Mesenchymal stem cell (in vitro differentiated cells and primary cell): ENCODE data around the gene HPCAL1.

Experiments
- DNase-seq: peaks from one replicate; pipeline ENCODE4 v3.0.0-alpha.2; 2013
- H2AFZ ChIP-seq: one replicate; pipeline ENCODE4 v1.6.1; 2013; ENCODE audit warnings: low read depth, mild to moderate bottlenecking, control low read depth, inconsistent platforms, low read length, moderate library complexity
- H2AK5ac ChIP-seq: 2 replicates; pipeline ENCODE4 v1.6.1; 2013; ENCODE audit warnings: low read length, moderate library complexity, mild to moderate bottlenecking, inconsistent platforms; ENCODE audit not compliant: severe bottlenecking
- H2BK120ac ChIP-seq: one replicate; pipeline ENCODE4 v1.6.1; 2013; ENCODE audit warnings: low read depth, mild to moderate bottlenecking, inconsistent platforms, low read length, moderate library complexity
- H2BK12ac ChIP-seq, 2 experiments: one replicate each; pipeline ENCODE4 v1.6.1; 2013; ENCODE audit warnings: inconsistent platforms in 2 of 2, low read length in 2 of 2, mild to moderate bottlenecking in 2 of 2, moderate library complexity in 2 of 2, control low read depth in 1 of 2
- H2BK15ac ChIP-seq: one replicate; pipeline ENCODE4 v1.6.1; 2013; ENCODE audit warnings: mild to moderate bottlenecking, low read depth, inconsistent platforms; ENCODE audit not compliant: poor library complexity, severe bottlenecking
- H2BK5ac ChIP-seq: 2 replicates; pipeline ENCODE4 v1.6.1; 2013; ENCODE audit warnings: low read depth, mild to moderate bottlenecking, low read length, control low read depth, inconsistent platforms; ENCODE audit not compliant: poor library complexity, severe bottlenecking
- H3K14ac ChIP-seq, 2 experiments: one replicate each; pipeline ENCODE4 v1.6.1; 2013; ENCODE audit warnings: inconsistent platforms in 2 of 2, low read length in 2 of 2, control low read depth in 1 of 2, mild to moderate bottlenecking in 1 of 2, moderate library complexity in 1 of 2
- H3K18ac ChIP-seq, 2 experiments: one replicate each; pipeline ENCODE4 v1.6.1; 2013; ENCODE audit warnings: inconsistent platforms in 2 of 2, low read length in 2 of 2, control low read depth in 1 of 2, low read depth in 1 of 2, mild to moderate bottlenecking in 1 of 2
- H3K23ac ChIP-seq, 2 experiments: one replicate each; pipeline ENCODE4 v1.6.1; 2013; ENCODE audit warnings: inconsistent platforms in 2 of 2, low read length in 2 of 2, mild to moderate bottlenecking in 2 of 2, moderate library complexity in 2 of 2, control low read depth in 1 of 2
- H3K27ac ChIP-seq: 2 replicates; pipeline ENCODE4 v1.5.1; 2013; ENCODE audit warnings: mild to moderate bottlenecking, moderate library complexity, low read length, control low read depth, inconsistent platforms; ENCODE audit not compliant: poor library complexity, severe bottlenecking
- H3K27me3 ChIP-seq, 2 experiments: 2 replicates each; pipeline versions ENCODE4 v1.6.1 to v1.7.0; 2013; ENCODE audit warnings: low read length in 2 of 2, mild to moderate bottlenecking in 2 of 2, moderate library complexity in 2 of 2, control low read depth in 1 of 2, inconsistent platforms in 1 of 2; ENCODE audit not compliant: control insufficient read depth in 1 of 2, insufficient read depth in 1 of 2
- H3K36me3 ChIP-seq, 2 experiments: 2 replicates each; pipeline versions ENCODE4 v1.6.1 to v1.7.0; 2013; ENCODE audit warnings: low read length in 2 of 2, control low read depth in 1 of 2, inconsistent platforms in 1 of 2, low read depth in 1 of 2, mild to moderate bottlenecking in 1 of 2; ENCODE audit not compliant: insufficient read depth in 2 of 2, control insufficient read depth in 1 of 2
- H3K4ac ChIP-seq, 2 experiments: one replicate each; pipeline ENCODE4 v1.6.1; 2013; ENCODE audit warnings: inconsistent platforms in 2 of 2, low read length in 2 of 2, mild to moderate bottlenecking in 2 of 2, moderate library complexity in 2 of 2, control low read depth in 1 of 2, low read depth in 1 of 2
- H3K4me1 ChIP-seq: 2 replicates; pipeline ENCODE4 v1.6.1; 2013; ENCODE audit warnings: low read depth, low read length, control low read depth; ENCODE audit not compliant: control insufficient read depth, insufficient read depth
- H3K4me2 ChIP-seq: 2 replicates; pipeline ENCODE4 v1.6.1; 2013; ENCODE audit warnings: low read length, mild to moderate bottlenecking, inconsistent platforms; ENCODE audit not compliant: poor library complexity, severe bottlenecking
- H3K4me3 ChIP-seq, 2 experiments: 2 replicates each; pipeline versions ENCODE4 v1.5.1 to v1.7.0; 2013; ENCODE audit warnings: low read length in 2 of 2, mild to moderate bottlenecking in 2 of 2, control low read depth in 1 of 2, low read depth in 1 of 2; ENCODE audit not compliant: insufficient read depth in 1 of 2
- H3K79me1 ChIP-seq: replicated peaks from 2 replicates; pipeline ENCODE4 v1.6.1; 2013; ENCODE audit warnings: mild to moderate bottlenecking, control low read depth, low read length, inconsistent platforms; ENCODE audit not compliant: poor library complexity, severe bottlenecking
- H3K9ac ChIP-seq: 2 replicates; pipeline ENCODE4 v1.7.0; 2013; ENCODE audit warnings: mild to moderate bottlenecking, low read length, moderate library complexity
- H3K9me3 ChIP-seq: 2 replicates; pipeline ENCODE4 v1.7.0; 2013; ENCODE audit warnings: mild to moderate bottlenecking, low read length; ENCODE audit not compliant: control insufficient read depth
- H4K8ac ChIP-seq: one replicate; pipeline ENCODE4 v1.6.1; 2013; ENCODE audit warnings: inconsistent platforms, mild to moderate bottlenecking, low read length, moderate library complexity
- H4K91ac ChIP-seq: one replicate; pipeline ENCODE4 v1.6.1; 2013; ENCODE audit warnings: mild to moderate bottlenecking, low read length, inconsistent platforms
- WGBS: methylation state at CpG from one replicate; pipeline ENCODE4 v1.1.7; 2013; ENCODE audit warnings: mixed read lengths; 5-methylcytosine and 5-hydroxymethylcytosine counted together

Gene HPCAL1

GRCh38 chr2:10372862-10373240, 70.1 kb downstream of the HPCAL1 start:
- H3K9ac ChIP-seq: no peak overlapping the region
- no peaks in the 10 kb centered on the region for H3K27me3 ChIP-seq
- H3K4ac ChIP-seq: no peak overlapping the region
- no peak overlapping the region for H3K18ac ChIP-seq
- H2BK15ac ChIP-seq: peak overlapping the region; percentile 19
- H4K91ac ChIP-seq: no peak overlapping the region
- H3K4me2 ChIP-seq: no peak overlapping the region
- H4K8ac ChIP-seq: no peak overlapping the region
- H3K79me1 ChIP-seq: peaks cover 26% of the 10 kb centered on the region
- peaks cover 4% of the 10 kb centered on the region for H3K4me1 ChIP-seq
- H2AK5ac ChIP-seq: no peak overlapping the region
- WGBS: 89% methylated on average over 7 of the region's 7 CpGs
- H2AFZ ChIP-seq: no peak overlapping the region
- H2BK12ac ChIP-seq: no peak overlapping the region
- no peaks in the 10 kb centered on the region for H3K9me3 ChIP-seq
- H3K4me3 ChIP-seq: no peak overlapping the region
- H2BK5ac ChIP-seq: no peak overlapping the region
- H3K23ac ChIP-seq: no peak overlapping the region
- H2BK120ac ChIP-seq: no peak overlapping the region
- H3K36me3 ChIP-seq: peaks cover 0 to 4% of the 10 kb centered on the region in 2 experiments
- no peak overlapping the region for H3K14ac ChIP-seq
- H3K27ac ChIP-seq: no peak overlapping the region
- DNase-seq: no peak

GRCh38 chr2:10373931-10374330, 71.2 kb downstream of the HPCAL1 start:
- no peak for DNase-seq
- Histone ChIP-seq H2AK5ac (no peak overlapping the region), H3K27ac (no peak overlapping the region), H3K27me3 (no peaks in the 10 kb centered on the region), H4K8ac (no peak overlapping the region), H2BK5ac (no peak overlapping the region), H3K4me3 (no peak overlapping the region), H2AFZ (no peak overlapping the region), H3K4me2 (no peak overlapping the region), H3K4ac (no peak overlapping the region), H2BK120ac (no peak overlapping the region), H2BK12ac (no peak overlapping the region), H3K23ac (no peak overlapping the region), H3K9ac (no peak overlapping the region), H3K18ac (no peak overlapping the region), H4K91ac (no peak overlapping the region), H3K4me1 (peaks cover 2% of the 10 kb centered on the region), H3K36me3 (peaks cover 0 to 4% of the 10 kb centered on the region in 2 experiments), H3K79me1 (peaks cover 28% of the 10 kb centered on the region), H3K14ac (no peak overlapping the region), H3K9me3 (no peaks in the 10 kb centered on the region), H2BK15ac (no peak overlapping the region)
- 93% methylated on average over 5 of the region's 10 CpGs for WGBS

- Histone ChIP-seq H4K91ac (no peak overlapping the region), H3K79me1 (peaks cover 23% of the 10 kb centered on the region), H3K18ac (no peak overlapping the region), H4K8ac (no peak overlapping the region), H2BK15ac (no peak overlapping the region), H2BK12ac (no peak overlapping the region), H3K23ac (no peak overlapping the region), H3K4me2 (no peak overlapping the region), H2AFZ (no peak overlapping the region), H3K4me1 (peaks cover 2% of the 10 kb centered on the region), H2BK120ac (no peak overlapping the region), H3K4me3 (no peak overlapping the region), H2AK5ac (no peak overlapping the region), H3K27ac (no peak overlapping the region), H2BK5ac (no peak overlapping the region), H3K9me3 (no peaks in the 10 kb centered on the region), H3K14ac (no peak overlapping the region), H3K9ac (no peak overlapping the region), H3K36me3 (peaks cover 0 to 4% of the 10 kb centered on the region in 2 experiments), H3K4ac (no peak overlapping the region), H3K27me3 (no peaks in the 10 kb centered on the region)
- no peak for DNase-seq
- WGBS: 91% methylated on average over 13 of the region's 13 CpGs
Observed at GRCh38 chr2:10374362-10374943, 71.7 kb downstream of the HPCAL1 start.

GRCh38 chr2:10375570-10376281, 73.0 kb downstream of the HPCAL1 start:
- WGBS: 71% methylated on average over 6 of the region's 9 CpGs
- Histone ChIP-seq H2BK120ac (no peak overlapping the region), H3K4ac (no peak overlapping the region), H2AK5ac (no peak overlapping the region), H3K14ac (no peak overlapping the region), H2BK12ac (no peak overlapping the region), H3K27ac (no peak overlapping the region), H2BK5ac (no peak overlapping the region), H2AFZ (no peak overlapping the region), H3K23ac (no peak overlapping the region), H3K27me3 (no peaks in the 10 kb centered on the region), H3K79me1 (peaks cover 26% of the 10 kb centered on the region), H4K91ac (no peak overlapping the region), H2BK15ac (no peak overlapping the region), H3K4me3 (no peak overlapping the region), H4K8ac (no peak overlapping the region), H3K36me3 (peaks cover 0 to 4% of the 10 kb centered on the region in 2 experiments), H3K9ac (no peak overlapping the region), H3K4me1 (peaks cover 11% of the 10 kb centered on the region), H3K18ac (no peak overlapping the region), H3K4me2 (no peak overlapping the region), H3K9me3 (no peaks in the 10 kb centered on the region)
- no peak for DNase-seq
